Amniotic stem cell (primary cell): ENCODE results near the gene RAB11FIP4.
"Not testable (repeated sequence)": the region's sequence is repeated elsewhere in the genome, so short reads cannot be mapped to it uniquely, and the experiment has no call there.

Experiments used
- DNase-seq: peaks from one replicate; lab custom pipeline; 2025; lab: John Stamatoyannopoulos, UW

The RAB11FIP4 gene

GRCh38 chr17:31391496-31391949 lies at the start of gene RAB11FIP4:
Gene RAB11FIP4 (plus strand): TSS chr17:31391675. CDS start chr17:31391853, 178 bp downstream.
- no peak for DNase-seq

GRCh38 chr17:31345191-31345747 lies 46.2 kb upstream of the RAB11FIP4 start:
- not testable (repeated sequence) for DNase-seq

GRCh38 chr17:31349454-31349853 lies 42.0 kb upstream of the RAB11FIP4 start:
- DNase-seq: no peak

GRCh38 chr17:31355935-31356334 lies 35.5 kb upstream of the RAB11FIP4 start:
- no peak for DNase-seq

GRCh38 chr17:31357091-31357490 lies 34.4 kb upstream of the RAB11FIP4 start:
- no peak for DNase-seq

- DNase-seq: no peak
Observed at GRCh38 chr17:31357839-31358394, 33.6 kb upstream of the RAB11FIP4 start.

GRCh38 chr17:31364012-31364411 lies 27.5 kb upstream of the RAB11FIP4 start:
- no peak for DNase-seq

- DNase-seq: no peak
Observed at GRCh38 chr17:31366088-31366487, 25.4 kb upstream of the RAB11FIP4 start.

- DNase-seq: no peak
Observed at GRCh38 chr17:31369266-31369665, 22.2 kb upstream of the RAB11FIP4 start.

GRCh38 chr17:31371511-31372097 lies 19.9 kb upstream of the RAB11FIP4 start:
- no peak for DNase-seq

GRCh38 chr17:31373150-31374093 lies 18.1 kb upstream of the RAB11FIP4 start:
- DNase-seq: peak; percentile 30

GRCh38 chr17:31374094-31374447 lies 17.4 kb upstream of the RAB11FIP4 start:
- no peak for DNase-seq

GRCh38 chr17:31374503-31374902 lies 17.0 kb upstream of the RAB11FIP4 start:
- no peak for DNase-seq

- DNase-seq: no peak
Observed at GRCh38 chr17:31378638-31379037, 12.8 kb upstream of the RAB11FIP4 start.

GRCh38 chr17:31379597-31380205 lies 11.8 kb upstream of the RAB11FIP4 start:
- DNase-seq: no peak

- no peak for DNase-seq
Observed at GRCh38 chr17:31381165-31381668, 10.3 kb upstream of the RAB11FIP4 start.

GRCh38 chr17:31382668-31383275 lies 8.7 kb upstream of the RAB11FIP4 start:
- DNase-seq: not testable (repeated sequence)

- not testable (repeated sequence) for DNase-seq
Observed at GRCh38 chr17:31383488-31383887, 8.0 kb upstream of the RAB11FIP4 start.

GRCh38 chr17:31385428-31386285 lies 5.8 kb upstream of the RAB11FIP4 start:
- DNase-seq: no peak

- no peak for DNase-seq
Observed at GRCh38 chr17:31386542-31387075, 4.9 kb upstream of the RAB11FIP4 start.
